ENCODE data around the gene GRXCR2. TPM values are rescaled to one million over a fixed set of nuclear protein-coding genes. Genes with fewer than 3 reads are reported as not detected.

GRXCR2 gene, protein sequence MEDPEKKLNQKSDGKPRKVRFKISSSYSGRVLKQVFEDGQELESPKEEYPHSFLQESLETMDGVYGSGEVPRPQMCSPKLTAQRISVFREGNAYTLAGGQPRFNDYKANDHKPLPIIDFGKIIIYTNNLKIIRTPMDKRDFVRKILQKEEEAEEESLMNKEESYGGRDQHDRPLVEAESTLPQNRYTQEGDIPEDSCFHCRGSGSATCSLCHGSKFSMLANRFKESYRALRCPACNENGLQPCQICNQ
- total RNA-seq (10 to 100 TPM in 1 of 4 donors, 1 to 10 TPM in 3; 2.3 to 16.0 (median 5.4) TPM), polyA plus RNA-seq (1.1 TPM)
- long read RNA-seq, donor 1, partial matches to known transcripts, result 0 of 1 reads
- long read RNA-seq, donor 1, other reads (novel, unspliced or antisense), result 1 of 1 reads
- long read RNA-seq, donor 2, partial matches to known transcripts, result 0 of 2 reads
- long read RNA-seq, donor 2, other reads (novel, unspliced or antisense), result 2 of 2 reads
- long read RNA-seq, donor 3, result 0 reads
- long read RNA-seq, donor 4, result 0 reads

DNA sequence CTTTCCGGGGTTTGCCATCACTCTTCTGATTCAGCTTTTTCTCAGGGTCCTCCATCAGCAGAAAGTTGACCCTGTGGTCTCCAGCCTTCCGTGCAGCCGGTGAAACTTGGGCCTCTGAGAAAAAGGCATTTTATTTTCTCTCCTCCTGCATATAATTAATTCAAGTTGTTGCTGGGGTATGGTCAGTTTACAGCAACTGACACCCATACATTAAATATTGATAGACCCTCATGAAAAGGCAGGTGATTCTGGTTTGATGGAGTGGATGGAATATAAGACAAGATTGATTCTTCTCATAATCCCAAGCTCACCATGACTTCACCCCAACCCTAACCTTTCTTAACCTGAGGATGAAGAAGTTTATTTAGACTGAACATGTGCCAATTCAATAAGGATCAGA is at the start of gene GRXCR2:
TSS of gene GRXCR2 (minus strand) at position 101 of the 400 bp plus-strand sequence. CDS start at position 55, 46 bp downstream.
- no peaks in the 10 kb centered on the region for H3K4me1 ChIP-seq (ENCODE audit: control insufficient read depth, insufficient read depth, low read length)
- intact Hi-C loops (cut with DNase I), result no loop called here
- 95% methylated on average over 3 of the region's 3 CpGs for WGBS
- no peak within 1 kb of the TSS for H3K4me3 ChIP-seq (ENCODE audit: low read length)
- no peaks in the 10 kb centered on the region for H3K9me3 ChIP-seq (ENCODE audit: control insufficient read depth, low read length)
- no peak within 1 kb of the TSS for H3K27ac ChIP-seq (ENCODE audit: low read length)
- DNase-seq (no peak), ATAC-seq (no peak)
- H3K27me3 ChIP-seq (ENCODE audit: control insufficient read depth, insufficient read depth), result no peaks in the 10 kb centered on the region

DNA sequence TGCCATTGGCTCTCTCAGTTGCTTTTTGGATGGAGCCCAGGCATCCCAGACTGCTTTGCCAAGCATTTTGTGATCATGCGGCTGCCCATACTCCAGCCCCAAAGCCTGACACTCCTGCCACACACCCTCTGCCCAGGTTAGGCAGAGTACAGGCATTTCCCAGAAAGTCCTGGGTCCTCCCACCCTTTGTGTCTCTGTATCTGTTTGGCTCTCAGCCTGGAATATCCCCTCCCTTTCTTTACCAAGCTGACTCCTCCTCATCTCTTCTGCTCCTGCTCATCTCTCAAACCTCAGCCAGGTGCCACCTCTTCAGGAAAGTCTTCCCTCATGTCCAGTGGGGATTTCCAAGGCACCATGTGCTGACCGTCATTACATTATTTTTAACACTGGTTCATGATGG is 49.2 kb upstream of the GRXCR2 start:
- Histone ChIP-seq H3K27me3 (ENCODE audit: control insufficient read depth, insufficient read depth) (no peaks in the 10 kb centered on the region), H3K4me3 (ENCODE audit: low read length) (no peak overlapping the region), H3K4me1 (ENCODE audit: control insufficient read depth, insufficient read depth, low read length) (no peaks in the 10 kb centered on the region), H3K9me3 (ENCODE audit: control insufficient read depth, low read length) (no peaks in the 10 kb centered on the region), H3K27ac (ENCODE audit: low read length) (no peak overlapping the region)
- ATAC-seq, result no peak
- DNase-seq, result no peak
- intact Hi-C loops (cut with DNase I), result no loop called here
- WGBS, result 59% methylated on average over 2 of the region's 2 CpGs

DNA sequence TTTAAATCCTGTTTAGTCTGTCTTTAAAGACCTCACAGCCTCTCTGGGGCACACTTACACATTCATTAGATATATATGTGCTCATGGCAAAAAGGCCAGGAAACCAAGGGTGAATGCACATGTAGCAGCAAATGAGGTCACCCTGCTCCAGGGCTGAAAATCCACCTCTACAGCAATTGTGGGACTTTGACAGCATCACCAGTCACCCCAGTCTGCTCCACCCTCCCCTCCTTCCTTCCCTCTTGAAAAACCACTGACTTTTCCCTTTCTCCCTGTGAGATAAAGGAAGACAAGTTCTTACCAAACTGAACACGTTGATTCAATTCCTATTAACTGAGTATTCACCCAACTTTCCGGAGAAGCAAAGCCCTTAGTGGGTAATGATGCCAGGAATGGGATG is 48.4 kb upstream of the GRXCR2 start:
- H3K4me1 ChIP-seq (ENCODE audit: control insufficient read depth, insufficient read depth, low read length), result no peaks in the 10 kb centered on the region
- 75% methylated on average over 2 of the region's 2 CpGs for WGBS
- H3K9me3 ChIP-seq (ENCODE audit: control insufficient read depth, low read length), result no peaks in the 10 kb centered on the region
- intact Hi-C loops (cut with DNase I), result no loop called here
- DNase-seq (no peak), ATAC-seq (no peak)
- no peaks in the 10 kb centered on the region for H3K27me3 ChIP-seq (ENCODE audit: control insufficient read depth, insufficient read depth)
- H3K27ac ChIP-seq (ENCODE audit: low read length), result no peak overlapping the region
- no peak overlapping the region for H3K4me3 ChIP-seq (ENCODE audit: low read length)

DNA sequence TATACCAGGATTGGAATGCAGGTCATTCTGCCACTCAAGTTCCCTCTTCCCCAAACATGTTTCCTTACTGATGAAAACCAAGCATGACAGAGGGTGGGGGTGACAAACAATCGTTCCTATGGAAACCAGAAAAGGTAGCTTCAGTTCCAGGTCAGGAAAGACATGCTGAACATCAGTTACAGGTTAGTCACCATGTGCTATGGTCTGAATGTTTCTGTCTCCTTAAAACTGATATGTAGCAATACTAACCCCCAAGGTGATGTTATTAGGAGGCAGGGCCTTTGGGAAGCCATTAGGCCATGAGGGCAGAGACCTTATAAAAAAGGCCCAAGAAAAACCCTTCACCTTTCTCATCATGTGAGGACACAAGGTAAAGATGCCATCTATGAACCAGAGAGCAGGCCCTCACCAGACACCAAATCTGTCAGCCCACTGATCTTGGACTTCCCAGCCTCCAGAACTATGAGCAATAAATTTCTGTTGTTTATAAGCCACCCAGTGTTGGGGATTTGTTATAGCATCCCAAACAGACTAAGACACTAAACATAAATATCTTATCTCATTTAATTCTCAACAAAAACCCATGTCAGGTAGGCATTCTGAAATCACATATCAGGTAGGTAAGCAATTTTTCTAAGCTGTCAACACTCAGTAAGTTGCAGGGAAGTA is 47.9 kb upstream of the GRXCR2 start:
- DNase-seq (no peak), ATAC-seq (no peak)
- H3K4me3 ChIP-seq (ENCODE audit: low read length), result no peak overlapping the region
- H3K4me1 ChIP-seq (ENCODE audit: control insufficient read depth, insufficient read depth, low read length), result no peaks in the 10 kb centered on the region
- WGBS, result 72% methylated on average over 1 of the region's 1 CpG
- intact Hi-C loops (cut with DNase I), result no loop called here
- no peaks in the 10 kb centered on the region for H3K9me3 ChIP-seq (ENCODE audit: control insufficient read depth, low read length)
- no peaks in the 10 kb centered on the region for H3K27me3 ChIP-seq (ENCODE audit: control insufficient read depth, insufficient read depth)
- no peak overlapping the region for H3K27ac ChIP-seq (ENCODE audit: low read length)

DNA sequence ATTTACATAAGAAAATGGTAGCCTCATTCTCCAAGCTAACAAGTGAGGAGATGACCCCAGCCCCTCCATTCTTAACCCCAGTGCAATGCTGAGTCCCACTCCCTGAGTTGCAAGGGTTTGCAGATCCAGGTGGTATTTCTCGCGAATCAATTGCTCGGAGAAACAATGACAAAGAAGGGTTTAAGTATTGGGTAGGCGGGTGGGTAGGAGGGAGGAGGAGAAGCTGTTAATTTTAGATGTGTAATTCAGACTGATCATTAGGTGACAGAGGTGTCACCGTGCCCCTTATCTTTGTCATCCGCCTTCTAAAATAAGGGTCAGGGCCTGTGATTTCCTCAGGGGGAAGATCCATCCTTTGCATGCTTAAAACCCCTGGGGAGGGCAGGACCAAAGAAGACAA is 46.6 kb upstream of the GRXCR2 start:
- Histone ChIP-seq H3K4me1 (ENCODE audit: control insufficient read depth, insufficient read depth, low read length) (no peaks in the 10 kb centered on the region), H3K27ac (ENCODE audit: low read length) (no peak overlapping the region), H3K27me3 (ENCODE audit: control insufficient read depth, insufficient read depth) (no peaks in the 10 kb centered on the region), H3K9me3 (ENCODE audit: control insufficient read depth, low read length) (no peaks in the 10 kb centered on the region), H3K4me3 (ENCODE audit: low read length) (no peak overlapping the region)
- ATAC-seq (no peak), DNase-seq (no peak)
- WGBS, result 76% methylated on average over 6 of the region's 6 CpGs
- intact Hi-C loops (cut with DNase I), result no loop called here

DNA sequence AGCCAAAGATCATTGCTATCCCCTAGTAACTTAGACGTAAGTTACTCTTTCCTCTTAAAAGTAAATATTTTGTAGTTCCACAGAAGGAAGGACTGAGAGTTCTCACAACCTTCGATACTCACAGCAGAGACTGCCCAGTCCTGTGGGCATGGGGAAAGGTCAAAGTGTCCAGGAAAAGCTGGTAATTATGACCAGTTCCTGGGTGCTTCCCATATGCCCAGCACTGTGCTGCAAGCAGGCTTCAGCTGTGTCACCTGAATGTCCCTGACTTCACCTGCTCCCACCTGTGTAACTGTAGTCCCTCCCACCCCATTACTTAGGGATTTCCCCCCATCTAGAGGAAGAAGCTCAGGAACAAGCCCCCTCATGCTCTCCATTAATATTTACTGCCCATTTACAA is 45.6 kb upstream of the GRXCR2 start:
- intact Hi-C loops (cut with DNase I), result no loop called here
- DNase-seq (no peak), ATAC-seq (no peak)
- H3K9me3 ChIP-seq (ENCODE audit: control insufficient read depth, low read length), result no peaks in the 10 kb centered on the region
- 89% methylated on average over 2 of the region's 2 CpGs for WGBS
- no peaks in the 10 kb centered on the region for H3K27me3 ChIP-seq (ENCODE audit: control insufficient read depth, insufficient read depth)
- H3K4me1 ChIP-seq (ENCODE audit: control insufficient read depth, insufficient read depth, low read length), result no peaks in the 10 kb centered on the region
- no peak overlapping the region for H3K4me3 ChIP-seq (ENCODE audit: low read length)
- no peak overlapping the region for H3K27ac ChIP-seq (ENCODE audit: low read length)

DNA sequence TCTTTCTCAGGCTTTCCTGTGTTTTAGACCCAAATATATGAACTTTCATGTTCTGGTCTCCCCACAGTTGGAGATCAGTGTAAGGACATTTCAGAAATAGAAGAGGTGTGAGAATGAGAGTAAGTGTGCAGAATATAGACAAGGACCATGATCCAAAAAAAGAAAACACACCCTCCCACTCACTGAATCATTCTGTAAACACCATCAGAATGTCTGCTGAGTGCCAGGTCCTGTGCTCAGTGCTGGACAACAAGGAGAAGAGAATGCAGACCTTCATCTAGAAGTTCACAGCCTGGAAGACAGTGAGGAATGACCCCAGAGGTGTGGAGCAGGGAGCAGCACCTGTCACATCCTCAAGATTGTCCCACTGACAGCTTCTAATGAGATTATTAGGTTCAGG is 44.5 kb upstream of the GRXCR2 start:
- Histone ChIP-seq H3K4me3 (ENCODE audit: low read length) (no peak overlapping the region), H3K4me1 (ENCODE audit: control insufficient read depth, insufficient read depth, low read length) (no peaks in the 10 kb centered on the region), H3K27ac (ENCODE audit: low read length) (no peak overlapping the region), H3K27me3 (ENCODE audit: control insufficient read depth, insufficient read depth) (no peaks in the 10 kb centered on the region), H3K9me3 (ENCODE audit: control insufficient read depth, low read length) (no peaks in the 10 kb centered on the region)
- ATAC-seq (peak; percentile 67 to 71), DNase-seq (no peak)
- intact Hi-C loops (cut with DNase I), result no loop called here

DNA sequence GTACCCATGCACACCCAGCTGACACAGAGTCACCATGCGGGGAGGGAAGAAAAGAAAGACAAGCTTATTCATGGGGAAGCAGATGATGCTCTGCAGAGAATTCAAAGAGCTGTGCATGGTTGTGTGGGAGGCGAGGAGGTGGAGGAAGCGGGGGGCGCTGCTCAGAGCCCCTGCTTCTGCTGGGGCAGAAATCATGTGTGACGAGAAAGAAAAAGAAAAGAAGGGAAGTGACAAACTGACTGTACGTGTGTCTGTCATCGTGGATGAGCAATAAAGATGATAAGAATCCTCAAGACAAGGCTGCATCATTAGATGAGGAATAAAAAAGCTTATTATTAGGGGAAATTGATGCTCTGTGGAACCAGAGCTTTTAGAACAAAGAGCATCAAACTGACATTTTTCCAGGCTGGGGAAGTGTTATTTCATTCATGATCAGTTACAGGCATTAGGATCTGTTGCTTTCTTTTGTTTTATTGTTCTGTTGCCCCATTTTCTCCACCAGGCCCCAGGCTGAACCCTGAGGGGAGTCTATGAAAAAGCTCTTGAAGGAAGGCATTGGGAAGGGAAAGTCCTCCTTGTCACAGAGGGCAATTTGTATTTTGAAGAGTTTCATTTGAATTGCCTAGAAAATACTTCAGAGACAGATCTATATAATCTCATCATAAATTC is 43.3 kb upstream of the GRXCR2 start:
- DNase-seq, result no peak
- no peak for ATAC-seq
- no peaks in the 10 kb centered on the region for H3K4me1 ChIP-seq (ENCODE audit: control insufficient read depth, insufficient read depth, low read length)
- intact Hi-C loops (cut with DNase I), result no loop called here
- H3K27ac ChIP-seq (ENCODE audit: low read length), result no peak overlapping the region
- no peaks in the 10 kb centered on the region for H3K27me3 ChIP-seq (ENCODE audit: control insufficient read depth, insufficient read depth)
- H3K9me3 ChIP-seq (ENCODE audit: control insufficient read depth, low read length), result no peaks in the 10 kb centered on the region
- H3K4me3 ChIP-seq (ENCODE audit: low read length), result no peak overlapping the region
- WGBS, result 72% methylated on average over 7 of the region's 7 CpGs

DNA sequence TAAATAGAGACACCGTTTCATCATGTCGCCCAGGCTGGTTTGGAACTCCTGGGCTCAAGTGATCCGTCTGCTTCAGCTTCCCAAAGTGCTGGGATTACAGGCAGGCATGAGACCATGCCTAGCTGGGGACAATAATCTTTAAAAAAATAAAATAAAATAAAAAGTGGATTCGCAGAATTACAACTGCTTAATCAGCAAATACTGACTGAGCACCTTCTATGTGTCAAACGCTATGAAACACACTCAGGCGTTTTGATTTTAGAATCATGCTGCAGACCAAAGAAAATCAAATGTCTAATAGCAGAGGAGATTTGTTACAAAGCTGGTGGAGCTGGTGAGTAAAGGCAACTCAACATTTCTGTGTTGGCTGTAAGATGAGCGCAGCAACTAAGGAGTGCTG is 40.9 kb upstream of the GRXCR2 start:
- no peaks in the 10 kb centered on the region for H3K4me1 ChIP-seq (ENCODE audit: control insufficient read depth, insufficient read depth, low read length)
- intact Hi-C loops (cut with DNase I), result no loop called here
- no peaks in the 10 kb centered on the region for H3K9me3 ChIP-seq (ENCODE audit: control insufficient read depth, low read length)
- ATAC-seq (no peak), DNase-seq (no peak)
- H3K27me3 ChIP-seq (ENCODE audit: control insufficient read depth, insufficient read depth), result no peaks in the 10 kb centered on the region
- H3K4me3 ChIP-seq (ENCODE audit: low read length), result no peak overlapping the region
- no peak overlapping the region for H3K27ac ChIP-seq (ENCODE audit: low read length)
- 90% methylated on average over 7 of the region's 7 CpGs for WGBS

DNA sequence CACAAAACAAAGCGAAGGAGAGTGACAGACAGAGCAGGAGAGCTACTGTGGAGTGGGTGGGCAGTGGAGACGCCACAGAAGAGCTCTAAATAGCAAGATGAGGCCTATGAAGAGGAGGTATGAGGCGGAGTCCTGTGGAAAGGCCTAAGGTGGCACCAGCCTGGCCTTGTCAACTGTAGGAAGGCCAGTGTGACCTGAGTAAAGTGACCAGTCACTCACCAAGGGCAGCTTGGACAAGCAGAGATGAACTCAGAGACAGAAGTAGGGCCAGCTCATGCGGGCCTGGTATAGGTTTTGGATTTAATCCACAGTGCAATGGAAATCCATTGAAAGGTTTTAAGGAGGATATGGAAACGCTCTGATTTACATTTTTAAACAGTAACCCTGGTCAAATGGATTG is 39.8 kb upstream of the GRXCR2 start:
- Histone ChIP-seq H3K4me1 (ENCODE audit: control insufficient read depth, insufficient read depth, low read length) (no peaks in the 10 kb centered on the region), H3K27ac (ENCODE audit: low read length) (no peak overlapping the region), H3K27me3 (ENCODE audit: control insufficient read depth, insufficient read depth) (no peaks in the 10 kb centered on the region), H3K9me3 (ENCODE audit: control insufficient read depth, low read length) (no peaks in the 10 kb centered on the region), H3K4me3 (ENCODE audit: low read length) (no peak overlapping the region)
- DNase-seq (no peak), ATAC-seq (no peak)
- 87% methylated on average over 5 of the region's 5 CpGs for WGBS
- intact Hi-C loops (cut with DNase I), result no loop called here

DNA sequence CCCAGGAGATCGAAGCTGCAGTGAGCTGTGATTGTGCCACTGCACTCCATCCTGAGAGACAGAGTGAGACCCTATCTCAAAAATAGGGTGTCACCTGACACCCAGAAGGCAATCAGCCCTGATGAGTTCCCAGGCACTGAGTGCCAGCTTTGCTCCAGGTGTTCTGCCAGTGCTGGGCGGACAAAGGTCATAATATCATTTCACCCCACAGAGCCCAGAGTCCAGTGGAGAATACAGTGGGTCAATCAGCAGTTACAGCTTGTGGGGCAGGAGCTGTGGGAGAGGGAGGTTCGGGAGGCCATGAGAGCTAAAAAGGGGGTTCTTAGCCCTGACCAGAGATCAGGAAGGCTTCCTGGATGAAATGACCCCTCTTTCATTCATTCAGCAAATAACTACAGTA is 39.2 kb upstream of the GRXCR2 start:
- DNase-seq (no peak), ATAC-seq (no peak)
- no peaks in the 10 kb centered on the region for H3K4me1 ChIP-seq (ENCODE audit: control insufficient read depth, insufficient read depth, low read length)
- 81% methylated on average over 3 of the region's 3 CpGs for WGBS
- no peak overlapping the region for H3K4me3 ChIP-seq (ENCODE audit: low read length)
- H3K27me3 ChIP-seq (ENCODE audit: control insufficient read depth, insufficient read depth), result no peaks in the 10 kb centered on the region
- H3K27ac ChIP-seq (ENCODE audit: low read length), result no peak overlapping the region
- intact Hi-C loops (cut with DNase I), result no loop called here
- H3K9me3 ChIP-seq (ENCODE audit: control insufficient read depth, low read length), result no peaks in the 10 kb centered on the region

All from right cardiac atrium (tissue), 5 donors.